Astrocyte (in vitro differentiated cells and primary cell): Measurements from ENCODE around the gene METRNL. TPM values are rescaled to one million over a fixed set of nuclear protein-coding genes. Genes with fewer than 3 reads are reported as not detected.

ENCODE experiments used
- DNase-seq: peaks from one replicate; pipeline ENCODE4 v3.0.0-alpha.2; 2010; ENCODE audit warnings: low read depth
- FAIRE-seq: peaks from 2 replicates; lab custom pipeline; 2011; peaks lifted over from hg19 to GRCh38; lab: Jason Lieb, UNC
- H2AFZ ChIP-seq: 2 replicates; pipeline ENCODE4 v1.6.0; 2012; ENCODE audit warnings: low read depth, low read length, inconsistent platforms
- H3K27ac ChIP-seq: 2 replicates; pipeline ENCODE4 v1.5.1; 2011; ENCODE audit warnings: low read depth, low read length, inconsistent platforms
- H3K27me3 ChIP-seq: 2 replicates; pipeline ENCODE4 v1.6.0; 2011; ENCODE audit warnings: low read length, inconsistent platforms; ENCODE audit not compliant: insufficient read depth
- H3K36me3 ChIP-seq: 2 replicates; pipeline ENCODE4 v1.5.1; 2011; ENCODE audit warnings: low read length, inconsistent platforms; ENCODE audit not compliant: insufficient read depth
- H3K4me1 ChIP-seq: 2 replicates; pipeline ENCODE4 v1.5.1; 2011; ENCODE audit warnings: low read length, inconsistent platforms; ENCODE audit not compliant: insufficient read depth
- H3K4me2 ChIP-seq: 2 replicates; pipeline ENCODE4 v1.6.0; 2012; ENCODE audit warnings: low read length, inconsistent platforms
- H3K4me3 ChIP-seq: 2 replicates; pipeline ENCODE4 v1.5.1; 2011; ENCODE audit warnings: low read depth, mild to moderate bottlenecking, low read length, inconsistent platforms; ENCODE audit not compliant: insufficient read depth
- H3K79me2 ChIP-seq: 2 replicates; pipeline ENCODE4 v1.6.0; 2012; ENCODE audit warnings: mild to moderate bottlenecking, low read length, inconsistent platforms; ENCODE audit not compliant: insufficient read depth
- H3K9ac ChIP-seq: 2 replicates; pipeline ENCODE4 v1.6.0; 2012; ENCODE audit warnings: mild to moderate bottlenecking, low read length, inconsistent platforms
- H3K9me3 ChIP-seq: 2 replicates; pipeline ENCODE4 v1.5.1; 2012; ENCODE audit warnings: low read depth, mild to moderate bottlenecking, low read length, inconsistent platforms; ENCODE audit not compliant: insufficient read depth
- H4K20me1 ChIP-seq: 2 replicates; pipeline ENCODE4 v1.6.0; 2012; ENCODE audit warnings: low read length, inconsistent platforms; ENCODE audit not compliant: insufficient read depth
- H3K27ac Mint-ChIP-seq: one replicate; pipeline ENCODE4 v1.8.0; 2021; ENCODE audit warnings: mild to moderate bottlenecking, mixed read lengths; ENCODE audit not compliant: unreplicated experiment
- H3K27me3 Mint-ChIP-seq: one replicate; pipeline ENCODE4 v1.8.0; 2021; ENCODE audit warnings: low read depth, mixed read lengths; ENCODE audit not compliant: unreplicated experiment
- H3K36me3 Mint-ChIP-seq: one replicate; pipeline ENCODE4 v1.8.0; 2021; ENCODE audit warnings: low read depth, mixed read lengths; ENCODE audit not compliant: unreplicated experiment
- H3K4me1 Mint-ChIP-seq: one replicate; pipeline ENCODE4 v1.8.0; 2021; ENCODE audit warnings: low read depth, mixed read lengths; ENCODE audit not compliant: unreplicated experiment
- H3K4me3 Mint-ChIP-seq: one replicate; pipeline ENCODE4 v1.8.0; 2021; ENCODE audit warnings: mild to moderate bottlenecking, moderate library complexity, mixed read lengths; ENCODE audit not compliant: unreplicated experiment
- H3K9me3 Mint-ChIP-seq: one replicate; pipeline ENCODE4 v1.8.0; 2021; ENCODE audit warnings: mild to moderate bottlenecking, mixed read lengths; ENCODE audit not compliant: unreplicated experiment
- EZH2 ChIP-seq: IDR thresholded peaks from 2 replicates; pipeline ENCODE4 v1.6.1; 2012; ENCODE audit warnings: mild to moderate bottlenecking, low read length, inconsistent platforms; ENCODE audit not compliant: insufficient read depth
- total RNA-seq: library from RNA; stranded (reverse); gene quantifications from 2 replicates; pipeline ENCODE4 v1.2.1, GENCODE V29; 2021
- TF ChIP-seq, protein P1 (sequence below): IDR thresholded peaks from 2 replicates; pipeline ENCODE4 v1.5.1; 2011; ENCODE audit warnings: low read depth, mild to moderate bottlenecking, inconsistent platforms, low read length, moderate library complexity; ENCODE audit not compliant: insufficient read depth

METRNL gene
- total RNA-seq, 1 donor from 2014 or later, result 36.7 TPM

DNA sequence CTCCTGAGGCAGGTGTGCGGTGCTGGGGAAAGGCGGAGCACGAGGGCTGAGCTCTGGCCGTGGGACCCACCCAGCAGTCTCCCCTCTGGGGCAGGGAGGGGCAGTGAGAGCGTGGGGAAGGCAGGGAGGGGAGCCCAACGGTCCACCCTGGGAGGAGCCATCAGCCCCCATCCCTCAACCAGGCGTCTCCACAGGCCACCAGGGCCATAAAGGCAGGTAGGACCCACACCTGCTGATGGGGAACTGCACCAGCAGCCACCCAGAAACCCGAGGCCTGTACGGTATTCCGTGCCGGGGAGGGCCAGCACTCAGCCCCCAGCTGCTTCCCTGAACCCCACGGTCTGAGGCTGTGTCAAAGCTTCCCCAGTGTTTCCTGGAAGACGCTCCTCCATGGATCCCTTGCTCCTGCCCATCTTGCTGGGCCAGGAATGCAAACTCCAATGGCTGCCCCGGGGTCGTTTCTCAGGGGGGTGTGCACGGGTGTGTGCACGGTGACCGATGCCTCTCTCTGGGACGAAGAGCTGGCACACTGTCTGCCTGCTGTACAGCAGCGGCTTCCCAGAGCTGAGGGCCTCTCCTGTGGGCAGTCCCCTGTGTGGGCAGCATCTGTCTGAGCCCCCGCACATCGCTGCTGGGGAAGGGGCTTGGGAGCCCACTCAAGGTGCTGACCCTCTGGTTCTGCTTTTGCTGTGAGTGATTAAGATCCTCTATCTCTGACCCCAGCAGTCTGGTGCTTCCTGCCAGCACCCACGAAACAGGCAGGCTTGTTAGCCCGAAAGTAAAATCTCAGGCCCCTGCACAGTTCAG lies 17.2 kb upstream of the METRNL start:
- no peaks in the 10 kb centered on the region for H3K9me3 ChIP-seq
- Mint-ChIP-seq H3K36me3 (no peaks in the 10 kb centered on the region), H3K4me1 (no peaks in the 10 kb centered on the region), H3K9me3 (no peaks in the 10 kb centered on the region), H3K27me3 (peaks cover 35% of the 10 kb centered on the region), H3K27ac (no peak overlapping the region), H3K4me3 (no peak overlapping the region)
- H3K27ac ChIP-seq, result no peak overlapping the region
- no peaks in the 10 kb centered on the region for H3K79me2 ChIP-seq
- no peak overlapping the region for H3K4me3 ChIP-seq
- H4K20me1 ChIP-seq, result no peaks in the 10 kb centered on the region
- TF ChIP-seq, protein P1, sequence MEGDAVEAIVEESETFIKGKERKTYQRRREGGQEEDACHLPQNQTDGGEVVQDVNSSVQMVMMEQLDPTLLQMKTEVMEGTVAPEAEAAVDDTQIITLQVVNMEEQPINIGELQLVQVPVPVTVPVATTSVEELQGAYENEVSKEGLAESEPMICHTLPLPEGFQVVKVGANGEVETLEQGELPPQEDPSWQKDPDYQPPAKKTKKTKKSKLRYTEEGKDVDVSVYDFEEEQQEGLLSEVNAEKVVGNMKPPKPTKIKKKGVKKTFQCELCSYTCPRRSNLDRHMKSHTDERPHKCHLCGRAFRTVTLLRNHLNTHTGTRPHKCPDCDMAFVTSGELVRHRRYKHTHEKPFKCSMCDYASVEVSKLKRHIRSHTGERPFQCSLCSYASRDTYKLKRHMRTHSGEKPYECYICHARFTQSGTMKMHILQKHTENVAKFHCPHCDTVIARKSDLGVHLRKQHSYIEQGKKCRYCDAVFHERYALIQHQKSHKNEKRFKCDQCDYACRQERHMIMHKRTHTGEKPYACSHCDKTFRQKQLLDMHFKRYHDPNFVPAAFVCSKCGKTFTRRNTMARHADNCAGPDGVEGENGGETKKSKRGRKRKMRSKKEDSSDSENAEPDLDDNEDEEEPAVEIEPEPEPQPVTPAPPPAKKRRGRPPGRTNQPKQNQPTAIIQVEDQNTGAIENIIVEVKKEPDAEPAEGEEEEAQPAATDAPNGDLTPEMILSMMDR, result no peak
- no peak for TF ChIP-seq EZH2
- no peak overlapping the region for H3K9ac ChIP-seq
- H3K36me3 ChIP-seq, result no peaks in the 10 kb centered on the region
- H3K4me2 ChIP-seq, result no peak overlapping the region
- no peaks in the 10 kb centered on the region for H3K4me1 ChIP-seq
- H3K27me3 ChIP-seq, result no peaks in the 10 kb centered on the region
- FAIRE-seq (no peak), DNase-seq (no peak)
- H2AFZ ChIP-seq, result no peak overlapping the region

- H3K79me2 ChIP-seq, result no peaks in the 10 kb centered on the region
- no peak overlapping the region for H3K27ac Mint-ChIP-seq
- H3K36me3 Mint-ChIP-seq, result no peaks in the 10 kb centered on the region
- H3K9me3 ChIP-seq, result no peaks in the 10 kb centered on the region
- no peak overlapping the region for H3K9ac ChIP-seq
- H3K27me3 Mint-ChIP-seq, result peaks cover 32% of the 10 kb centered on the region
- no peaks in the 10 kb centered on the region for H3K4me1 ChIP-seq
- H3K9me3 Mint-ChIP-seq, result no peaks in the 10 kb centered on the region
- no peak overlapping the region for H3K27ac ChIP-seq
- TF ChIP-seq EZH2, result no peak
- TF ChIP-seq, protein P1, result no peak
- no peak overlapping the region for H3K4me2 ChIP-seq
- no peaks in the 10 kb centered on the region for H3K4me1 Mint-ChIP-seq
- no peak overlapping the region for H3K4me3 ChIP-seq
- no peaks in the 10 kb centered on the region for H4K20me1 ChIP-seq
- FAIRE-seq (no peak), DNase-seq (no peak)
- H2AFZ ChIP-seq, result no peak overlapping the region
- H3K36me3 ChIP-seq, result no peaks in the 10 kb centered on the region
- H3K27me3 ChIP-seq, result no peaks in the 10 kb centered on the region
- H3K4me3 Mint-ChIP-seq, result no peak overlapping the region
Measured at GRCh38 chr17:83062818-83063671, 16.4 kb upstream of the METRNL start.
